GM12892 (cell line): ENCODE results near the gene CERS6.

Experiments
- DNase-seq: peaks from one replicate; pipeline ENCODE4 v3.0.0; 2011; ENCODE audit not compliant: insufficient read length
- FAIRE-seq: peaks from 2 replicates; lab custom pipeline; 2011; peaks lifted over from hg19 to GRCh38; lab: Jason Lieb, UNC
- POLR2A ChIP-seq: IDR thresholded peaks from 2 replicates; pipeline ENCODE4 v1.6.1; 2011; ENCODE audit warnings: low read depth, low read length, control low read depth
- POLR2AphosphoS5 ChIP-seq: IDR thresholded peaks from 2 replicates; pipeline ENCODE4 v1.6.1; 2011; ENCODE audit warnings: low read depth, low read length, control low read depth
- TAF1 ChIP-seq: IDR thresholded peaks from 2 replicates; pipeline ENCODE4 v1.6.1; 2011; ENCODE audit warnings: low read depth, mild to moderate bottlenecking, control low read depth, low read length, borderline replicate concordance

Gene CERS6

GRCh38 chr2:168465594-168465993, 9.5 kb downstream of the CERS6 start:
- FAIRE-seq: no peak
- TF ChIP-seq TAF1 (no peak), POLR2AphosphoS5 (no peak), POLR2A (no peak)
- no peak for DNase-seq

- DNase-seq (no peak), FAIRE-seq (no peak)
- TF ChIP-seq TAF1: no peak
- no peak for TF ChIP-seq POLR2A
- no peak for TF ChIP-seq POLR2AphosphoS5
These were observed 10.2 kb downstream of the CERS6 start for GRCh38 chr2:168466190-168466737.

- no peak for FAIRE-seq
- TF ChIP-seq TAF1 (no peak), POLR2AphosphoS5 (no peak), POLR2A (no peak)
- DNase-seq: no peak
These were observed 10.9 kb downstream of the CERS6 start for GRCh38 chr2:168466834-168467565.

- TF ChIP-seq POLR2A: no peak
- no peak for TF ChIP-seq TAF1
- TF ChIP-seq POLR2AphosphoS5: no peak
- no peak for FAIRE-seq
These were observed 11.7 kb downstream of the CERS6 start for GRCh38 chr2:168467729-168468128.

GRCh38 chr2:168468354-168468753, 12.3 kb downstream of the CERS6 start:
- TF ChIP-seq POLR2AphosphoS5: no peak
- TF ChIP-seq POLR2A: no peak
- no peak for TF ChIP-seq TAF1
- DNase-seq (no peak), FAIRE-seq (no peak)

More at GRCh38 chr2:168467729-168468128, 11.7 kb downstream of the CERS6 start:
- no peak for DNase-seq

GRCh38 chr2:168469281-168469988, 13.4 kb downstream of the CERS6 start:
- FAIRE-seq (peak; percentile 70), DNase-seq (no peak)
- TF ChIP-seq POLR2AphosphoS5 (no peak), POLR2A (no peak)

- no peak for TF ChIP-seq POLR2AphosphoS5
- TF ChIP-seq TAF1: no peak
- TF ChIP-seq POLR2A: no peak
- DNase-seq (no peak), FAIRE-seq (peak; percentile 85)
These were observed 14.5 kb downstream of the CERS6 start for GRCh38 chr2:168470320-168471162.

GRCh38 chr2:168471163-168471475, 15.0 kb downstream of the CERS6 start:
- FAIRE-seq (no peak), DNase-seq (no peak)
- no peak for TF ChIP-seq POLR2A
- TF ChIP-seq TAF1: no peak
- TF ChIP-seq POLR2AphosphoS5: no peak

- FAIRE-seq: no peak
- TF ChIP-seq POLR2AphosphoS5 (no peak), POLR2A (no peak), TAF1 (no peak)
- no peak for DNase-seq
These were observed 19.6 kb downstream of the CERS6 start for GRCh38 chr2:168475636-168476035.

- DNase-seq (no peak), FAIRE-seq (no peak)
- TF ChIP-seq POLR2A: no peak
- TF ChIP-seq TAF1: no peak
- TF ChIP-seq POLR2AphosphoS5: no peak
These were observed 22.1 kb downstream of the CERS6 start for GRCh38 chr2:168478206-168478605.

- TF ChIP-seq TAF1 (no peak), POLR2A (no peak), POLR2AphosphoS5 (no peak)
- DNase-seq (no peak), FAIRE-seq (no peak)
These were observed 24.3 kb downstream of the CERS6 start for GRCh38 chr2:168480356-168480755.
